Measurements from ENCODE around the gene ZNF143.

The ZNF143 gene

DNA sequence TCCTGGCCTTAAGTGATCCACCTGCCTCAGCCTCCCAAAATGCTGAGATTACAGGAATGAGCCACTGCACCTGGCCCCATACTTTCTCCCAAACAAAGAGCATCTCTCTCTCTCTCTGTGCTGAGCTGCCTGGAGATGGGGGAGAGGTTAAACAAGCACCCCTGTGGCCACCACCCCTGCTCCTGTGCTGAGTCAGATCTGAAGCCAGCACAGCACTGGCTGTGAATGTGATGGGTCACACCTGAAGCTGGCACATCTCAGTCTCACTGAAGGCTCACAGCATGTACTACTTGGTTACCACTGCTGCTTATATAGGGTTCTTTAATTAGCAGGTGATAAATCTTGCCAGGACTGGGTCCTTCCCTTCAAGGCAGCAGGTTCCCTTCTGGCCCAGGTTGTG is 101.9 kb downstream of the ZNF143 start:
- Mint-ChIP-seq H3K36me3 (peaks cover 9% of the 10 kb centered on the region), H3K4me1 (peaks cover 23% of the 10 kb centered on the region), H3K27ac (no peak overlapping the region), H3K9me3 (peaks cover 16% of the 10 kb centered on the region), H3K4me3 (no peak overlapping the region)
- ATAC-seq (peak; percentile 34), DNase-seq (ENCODE audit: low spot score in 2 of 2) (no peak)

DNA sequence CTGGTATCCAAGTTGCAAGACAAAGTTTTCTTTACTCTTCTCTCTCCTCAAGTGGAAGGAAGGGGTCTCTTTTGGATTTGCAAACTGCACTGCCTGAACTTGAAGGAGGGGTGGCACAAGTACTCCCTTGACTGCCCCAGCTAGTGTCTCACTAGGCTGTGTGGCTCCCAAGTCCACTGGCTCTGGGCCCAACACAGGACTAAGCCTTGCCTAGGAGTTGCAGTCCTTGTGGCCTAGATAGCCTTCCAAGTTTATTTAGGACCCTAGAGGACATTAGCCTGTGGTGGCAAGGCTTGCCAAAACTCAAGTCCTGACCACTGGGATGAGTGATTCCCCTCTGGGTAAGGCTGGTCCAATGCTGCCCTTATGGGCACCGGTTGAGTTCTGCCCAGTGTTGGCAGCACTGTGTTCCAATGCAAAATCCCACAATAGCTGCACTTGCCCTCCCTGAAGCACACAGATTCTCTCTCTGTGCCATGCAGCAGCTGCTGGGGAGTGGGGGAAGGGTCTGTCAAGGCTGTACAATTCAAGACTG is 102.5 kb downstream of the ZNF143 start:
- no peak for ATAC-seq
- Mint-ChIP-seq H3K4me1 (peaks cover 23% of the 10 kb centered on the region), H3K36me3 (peaks cover 9% of the 10 kb centered on the region), H3K9me3 (peaks cover 16% of the 10 kb centered on the region), H3K27ac (no peak overlapping the region), H3K4me3 (no peak overlapping the region)
- DNase-seq (ENCODE audit: low spot score in 2 of 2), result no peak

GRCh38 chr11:9565822-9566560 is 105.2 kb downstream of the ZNF143 start:
- Mint-ChIP-seq H3K4me1 (peaks cover 23% of the 10 kb centered on the region), H3K27ac (peak overlapping the region; percentile 91), H3K36me3 (peaks cover 9% of the 10 kb centered on the region), H3K4me3 (peak overlapping the region; percentile 48), H3K9me3 (peaks cover 10% of the 10 kb centered on the region)
- ATAC-seq (peak; percentile 99), DNase-seq (ENCODE audit: low spot score in 2 of 2) (peak; percentile 25 to 77)

GRCh38 chr11:9566561-9567063 is 105.8 kb downstream of the ZNF143 start:
- DNase-seq (ENCODE audit: low spot score in 2 of 2) (no peak), ATAC-seq (no peak)
- H3K4me1 Mint-ChIP-seq, result peaks cover 23% of the 10 kb centered on the region
- H3K4me3 Mint-ChIP-seq, result peak overlapping the region; percentile 48
- peaks cover 4% of the 10 kb centered on the region for H3K9me3 Mint-ChIP-seq
- H3K36me3 Mint-ChIP-seq, result peaks cover 9% of the 10 kb centered on the region
- H3K27ac Mint-ChIP-seq, result peak overlapping the region; percentile 91

GRCh38 chr11:9567401-9567800 is 106.6 kb downstream of the ZNF143 start:
- no peak for DNase-seq (ENCODE audit: low spot score in 2 of 2)
- Mint-ChIP-seq H3K4me1 (peaks cover 23% of the 10 kb centered on the region), H3K9me3 (peaks cover under 1% of the 10 kb centered on the region), H3K4me3 (no peak overlapping the region), H3K27ac (no peak overlapping the region), H3K36me3 (peaks cover 16% of the 10 kb centered on the region)
- ATAC-seq, result no peak

- DNase-seq (ENCODE audit: low spot score in 2 of 2), result no peak
- Mint-ChIP-seq H3K4me3 (no peak overlapping the region), H3K36me3 (peaks cover 22% of the 10 kb centered on the region)
Measured at GRCh38 chr11:9568161-9568853, 107.5 kb downstream of the ZNF143 start.

GRCh38 chr11:9568854-9569587 is 108.2 kb downstream of the ZNF143 start:
- Mint-ChIP-seq H3K4me1 (peaks cover 18% of the 10 kb centered on the region), H3K36me3 (peaks cover 27% of the 10 kb centered on the region), H3K27ac (peak overlapping the region; percentile 46), H3K4me3 (no peak overlapping the region), H3K9me3 (no peaks in the 10 kb centered on the region)
- DNase-seq (ENCODE audit: low spot score in 2 of 2) (no peak), ATAC-seq (no peak)

More at GRCh38 chr11:9568161-9568853, 107.5 kb downstream of the ZNF143 start:
- no peak for ATAC-seq
- H3K4me1 Mint-ChIP-seq, result peaks cover 18% of the 10 kb centered on the region
- H3K27ac Mint-ChIP-seq, result peak overlapping the region; percentile 46
- no peaks in the 10 kb centered on the region for H3K9me3 Mint-ChIP-seq

- DNase-seq (ENCODE audit: low spot score in 2 of 2) (no peak), ATAC-seq (no peak)
- Mint-ChIP-seq H3K4me3 (no peak overlapping the region), H3K27ac (no peak overlapping the region), H3K9me3 (no peaks in the 10 kb centered on the region), H3K4me1 (peaks cover 20% of the 10 kb centered on the region), H3K36me3 (peaks cover 30% of the 10 kb centered on the region)
Measured at GRCh38 chr11:9569588-9570164, 108.9 kb downstream of the ZNF143 start.

GRCh38 chr11:9570313-9571025 is 109.7 kb downstream of the ZNF143 start:
- Mint-ChIP-seq H3K9me3 (no peaks in the 10 kb centered on the region), H3K4me1 (peaks cover 22% of the 10 kb centered on the region), H3K4me3 (no peak overlapping the region), H3K27ac (no peak overlapping the region), H3K36me3 (peaks cover 38% of the 10 kb centered on the region)
- DNase-seq (ENCODE audit: low spot score in 2 of 2) (no peak), ATAC-seq (no peak)

DNA sequence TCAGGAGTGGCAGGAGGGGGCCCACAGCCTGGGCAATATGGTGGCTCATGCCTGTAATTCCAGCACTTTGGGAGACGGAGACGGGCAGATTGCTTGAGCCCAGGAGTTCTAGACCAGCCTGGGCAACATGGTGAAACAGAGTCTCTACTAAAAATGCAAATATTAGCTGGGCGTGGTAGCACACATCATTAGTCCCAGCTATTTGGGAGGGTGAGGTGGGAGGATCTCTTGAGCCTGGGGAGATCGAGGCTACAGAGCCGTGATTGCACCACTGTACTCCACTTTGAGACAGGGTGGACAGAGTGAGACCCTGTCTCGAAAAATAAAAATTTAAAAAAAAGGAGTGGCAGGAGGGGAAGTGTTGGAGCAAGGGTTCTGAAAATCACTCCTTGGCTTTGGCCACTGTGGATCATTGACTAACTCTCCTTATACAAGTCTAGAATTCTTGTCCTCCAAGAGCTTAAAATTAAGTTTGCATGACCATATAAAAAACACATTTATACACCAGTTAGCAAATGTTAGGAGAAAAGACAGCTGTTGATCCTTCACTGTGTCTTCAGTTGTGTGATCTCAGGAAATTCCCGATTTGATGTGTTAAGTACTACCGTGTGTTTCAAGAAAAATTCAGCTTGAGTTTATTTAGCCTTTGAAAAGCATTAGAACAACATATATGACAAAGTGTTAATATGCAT is 110.4 kb downstream of the ZNF143 start:
- H3K9me3 Mint-ChIP-seq, result no peaks in the 10 kb centered on the region
- H3K4me1 Mint-ChIP-seq, result peaks cover 20% of the 10 kb centered on the region
- H3K36me3 Mint-ChIP-seq, result peaks cover 38% of the 10 kb centered on the region
- H3K4me3 Mint-ChIP-seq, result peak overlapping the region; percentile 89
- no peak for DNase-seq (ENCODE audit: low spot score in 2 of 2)
- no peak overlapping the region for H3K27ac Mint-ChIP-seq
- no peak for ATAC-seq

GRCh38 chr11:9571763-9572115 is 110.9 kb downstream of the ZNF143 start:
- Mint-ChIP-seq H3K4me1 (peaks cover 15% of the 10 kb centered on the region), H3K9me3 (no peaks in the 10 kb centered on the region), H3K4me3 (peak overlapping the region; percentile 89), H3K36me3 (peaks cover 42% of the 10 kb centered on the region), H3K27ac (no peak overlapping the region)
- DNase-seq (ENCODE audit: low spot score in 2 of 2) (no peak), ATAC-seq (no peak)

GRCh38 chr11:9573052-9573774 is 112.4 kb downstream of the ZNF143 start, which contains the start of gene WEE1:
WEE1 (plus strand) TSS chr11:9573670; CDS start chr11:9573934, 264 bp downstream.
- Mint-ChIP-seq H3K27ac (peak within 1 kb of the TSS; percentile 85), H3K4me1 (peaks cover 23% of the 10 kb centered on the region), H3K9me3 (no peaks in the 10 kb centered on the region), H3K4me3 (peak within 1 kb of the TSS; percentile 89), H3K36me3 (peaks cover 56% of the 10 kb centered on the region)
- DNase-seq (ENCODE audit: low spot score in 2 of 2) (peak; percentile 97 to 99), ATAC-seq (peak; percentile 96)

DNA sequence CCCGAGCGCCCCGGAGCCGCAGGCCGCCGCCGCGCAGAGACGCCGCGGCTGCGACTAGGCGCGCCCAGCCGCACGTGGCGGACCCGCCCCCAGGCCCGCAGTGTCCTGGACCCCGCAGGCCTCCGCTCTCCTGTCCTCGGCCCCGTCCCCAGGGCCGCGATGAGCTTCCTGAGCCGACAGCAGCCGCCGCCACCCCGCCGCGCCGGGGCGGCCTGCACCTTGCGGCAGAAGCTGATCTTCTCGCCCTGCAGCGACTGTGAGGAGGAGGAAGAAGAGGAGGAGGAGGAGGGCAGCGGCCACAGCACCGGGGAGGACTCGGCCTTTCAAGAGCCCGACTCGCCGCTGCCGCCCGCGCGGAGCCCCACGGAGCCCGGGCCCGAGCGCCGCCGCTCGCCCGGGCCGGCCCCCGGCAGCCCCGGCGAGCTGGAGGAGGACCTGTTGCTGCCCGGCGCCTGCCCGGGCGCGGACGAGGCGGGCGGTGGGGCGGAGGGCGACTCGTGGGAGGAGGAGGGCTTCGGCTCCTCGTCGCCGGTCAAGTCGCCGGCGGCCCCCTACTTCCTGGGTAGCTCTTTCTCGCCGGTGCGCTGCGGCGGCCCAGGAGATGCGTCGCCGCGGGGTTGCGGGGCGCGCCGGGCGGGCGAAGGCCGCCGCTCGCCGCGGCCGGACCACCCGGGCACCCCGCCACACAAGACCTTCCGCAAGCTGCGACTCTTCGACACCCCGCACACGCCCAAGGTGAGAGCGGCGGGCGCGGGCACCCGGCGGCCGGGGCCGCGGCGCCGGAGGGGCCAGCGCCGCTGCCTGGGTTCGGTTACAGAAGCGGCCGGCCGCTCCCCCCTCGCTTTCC is 113.2 kb downstream of the ZNF143 start:
- H3K4me1 Mint-ChIP-seq, result peaks cover 29% of the 10 kb centered on the region
- no peaks in the 10 kb centered on the region for H3K9me3 Mint-ChIP-seq
- ATAC-seq (peak; percentile 56), DNase-seq (ENCODE audit: low spot score in 2 of 2) (no peak)
- H3K27ac Mint-ChIP-seq, result peak overlapping the region; percentile 85
- H3K36me3 Mint-ChIP-seq, result peaks cover 64% of the 10 kb centered on the region
- H3K4me3 Mint-ChIP-seq, result peak overlapping the region; percentile 89
